ENCODE results near the gene CEP72.

GRCh38 chr5:683551-684481 is 71.7 kb downstream of the CEP72 start:
- no peak for TF ChIP-seq POLR2A (IDR thresholded peaks at IDR 0.05)
- TF ChIP-seq CTCF (IDR thresholded peaks at IDR 0.05), result no peak

All from heart left ventricle (tissue), 13 donors.